GM18907 (cell line): Measurements from ENCODE around the gene HSPA4.
"Not testable (repeated sequence)": the region's sequence is repeated elsewhere in the genome, so short reads cannot be mapped to it uniquely, and the experiment has no call there.

Source experiments
- ATAC-seq: cut with Tn5 transposase; IDR thresholded peaks from one replicate; pipeline ENCODE4 v1.9.1; 2021; ENCODE audit warnings: mild to moderate bottlenecking, moderate library complexity; ENCODE audit not compliant: unreplicated experiment

The HSPA4 gene

GRCh38 chr5:133051542-133052316, at the start of gene HSPA4:
TSS of gene HSPA4 (plus strand) at chr5:133052013. CDS start at chr5:133052251, 238 bp downstream.
- ATAC-seq = peak; percentile 85

- no peak for ATAC-seq
Observed at GRCh38 chr5:133006653-133007052, 45.2 kb upstream of the HSPA4 start.

- ATAC-seq = not testable (repeated sequence)
Observed at GRCh38 chr5:133008455-133008854, 43.4 kb upstream of the HSPA4 start.

- ATAC-seq = no peak
Observed at GRCh38 chr5:133015466-133015865, 36.3 kb upstream of the HSPA4 start.

- no peak for ATAC-seq
Observed at GRCh38 chr5:133017964-133018363, 33.8 kb upstream of the HSPA4 start.

- not testable (repeated sequence) for ATAC-seq
Observed at GRCh38 chr5:133019471-133019870, 32.3 kb upstream of the HSPA4 start.

- ATAC-seq = peak; percentile 96
Observed at GRCh38 chr5:133025804-133026663, 25.8 kb upstream of the HSPA4 start, which contains the start of gene ZCCHC10. TSS of gene ZCCHC10 (minus strand) at chr5:133026549. CDS start at chr5:133026537, 12 bp downstream.

- ATAC-seq = no peak
Observed at GRCh38 chr5:133026664-133027153, 25.1 kb upstream of the HSPA4 start.

- ATAC-seq = no peak
Observed at GRCh38 chr5:133029416-133029815, 22.4 kb upstream of the HSPA4 start.

- ATAC-seq = no peak
Observed at GRCh38 chr5:133030343-133031005, 21.3 kb upstream of the HSPA4 start.

- ATAC-seq = peak; percentile 65
Observed at GRCh38 chr5:133032852-133033742, 18.7 kb upstream of the HSPA4 start.

- ATAC-seq = no peak
Observed at GRCh38 chr5:133034064-133034463, 17.7 kb upstream of the HSPA4 start.

- no peak for ATAC-seq
Observed at GRCh38 chr5:133035224-133035623, 16.6 kb upstream of the HSPA4 start.

- ATAC-seq = not testable (repeated sequence)
Observed at GRCh38 chr5:133036677-133037076, 15.1 kb upstream of the HSPA4 start.

GRCh38 chr5:133041157-133041784, 10.5 kb upstream of the HSPA4 start:
- ATAC-seq = no peak

GRCh38 chr5:133041910-133042309, 9.9 kb upstream of the HSPA4 start:
- no peak for ATAC-seq

GRCh38 chr5:133046560-133046959, 5.3 kb upstream of the HSPA4 start:
- not testable (repeated sequence) for ATAC-seq

- ATAC-seq = no peak
Observed at GRCh38 chr5:133047404-133047803, 4.4 kb upstream of the HSPA4 start.

GRCh38 chr5:133048993-133049725, 2.7 kb upstream of the HSPA4 start:
- ATAC-seq = no peak
